ENCODE measurements around the gene RAB3A. TPM values are rescaled to one million over a fixed set of nuclear protein-coding genes. Genes with fewer than 3 reads are reported as not detected.

RAB3A gene
- total and polyA plus RNA-seq, 9 of the 15 experiments (the other 6 are each of a cell fraction or from before 2014, with no cell fraction given) = 0.17 to 5.1 (median 0.90) TPM; not detected in 1

DNA sequence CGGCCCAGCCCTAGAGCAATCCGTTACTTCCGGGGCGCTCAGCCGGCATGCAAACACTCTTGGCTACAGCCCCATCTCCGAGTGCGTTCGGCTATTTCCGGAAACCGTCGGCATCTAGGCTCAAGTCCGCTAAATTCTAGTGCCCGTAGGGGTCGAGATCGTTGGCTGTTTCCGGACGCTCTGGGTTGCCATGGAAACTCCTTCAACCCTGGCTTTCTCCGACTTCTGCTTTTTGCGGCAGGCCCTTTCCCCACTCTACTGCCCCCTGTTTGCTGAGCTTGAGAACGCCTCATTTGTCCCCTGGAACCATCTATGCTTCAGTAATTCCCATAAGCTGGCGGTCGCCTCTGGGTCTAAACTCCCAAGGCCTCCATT, 51.4 kb downstream of the RAB3A start (continued):
- TF ChIP-seq EZH2 (IDR thresholded peaks at IDR 0.05; ENCODE audit: borderline replicate concordance, low read depth, low read length) (no peak), RBM14 (IDR thresholded peaks at IDR 0.05; ENCODE audit: borderline replicate concordance, insufficient read depth, low read depth, low read length) (no peak), SOX6 (IDR thresholded peaks at IDR 0.05) (no peak; the same call in 1 of the 2 replicates), ZBTB33 (CRISPR knock-in tag; IDR thresholded peaks at IDR 0.05) (peak; percentile 56; the same call in 1 of the 2 replicates), CSDE1 (IDR thresholded peaks at IDR 0.05) (peak in 1 of 2 experiments; percentile 97; a peak in 2 of 4 replicates), ZNF12 (CRISPR knock-in tag; IDR thresholded peaks at IDR 0.05) (no peak), SMARCB1 (IDR thresholded peaks at IDR 0.05; ENCODE audit: insufficient read length, low read depth) (no peak), SRF (CRISPR knock-in tag; IDR thresholded peaks at IDR 0.05) (0 out of 4 replicates have a peak, but pooled peaks of 1 of the 2 experiments have one; percentile 24), FOXP1 (CRISPR knock-in tag; IDR thresholded peaks at IDR 0.05) (no peak), HINFP (tag; conservative IDR thresholded peaks at IDR 0.05; ENCODE audit: low read depth) (no peak), CC2D1A (IDR thresholded peaks at IDR 0.05) (peak; percentile 18; the same call in 1 of the 2 replicates), PPARD (CRISPR knock-in tag; IDR thresholded peaks at IDR 0.05) (no peak), ARID4B (CRISPR knock-in tag; IDR thresholded peaks at IDR 0.05) (no peak; the same call in 1 of the 2 replicates)
- TF ChIP-seq, protein P1, sequence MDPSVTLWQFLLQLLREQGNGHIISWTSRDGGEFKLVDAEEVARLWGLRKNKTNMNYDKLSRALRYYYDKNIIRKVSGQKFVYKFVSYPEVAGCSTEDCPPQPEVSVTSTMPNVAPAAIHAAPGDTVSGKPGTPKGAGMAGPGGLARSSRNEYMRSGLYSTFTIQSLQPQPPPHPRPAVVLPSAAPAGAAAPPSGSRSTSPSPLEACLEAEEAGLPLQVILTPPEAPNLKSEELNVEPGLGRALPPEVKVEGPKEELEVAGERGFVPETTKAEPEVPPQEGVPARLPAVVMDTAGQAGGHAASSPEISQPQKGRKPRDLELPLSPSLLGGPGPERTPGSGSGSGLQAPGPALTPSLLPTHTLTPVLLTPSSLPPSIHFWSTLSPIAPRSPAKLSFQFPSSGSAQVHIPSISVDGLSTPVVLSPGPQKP (CRISPR knock-in tag; IDR thresholded peaks at IDR 0.05) = no peak
- TF ChIP-seq, protein P2, sequence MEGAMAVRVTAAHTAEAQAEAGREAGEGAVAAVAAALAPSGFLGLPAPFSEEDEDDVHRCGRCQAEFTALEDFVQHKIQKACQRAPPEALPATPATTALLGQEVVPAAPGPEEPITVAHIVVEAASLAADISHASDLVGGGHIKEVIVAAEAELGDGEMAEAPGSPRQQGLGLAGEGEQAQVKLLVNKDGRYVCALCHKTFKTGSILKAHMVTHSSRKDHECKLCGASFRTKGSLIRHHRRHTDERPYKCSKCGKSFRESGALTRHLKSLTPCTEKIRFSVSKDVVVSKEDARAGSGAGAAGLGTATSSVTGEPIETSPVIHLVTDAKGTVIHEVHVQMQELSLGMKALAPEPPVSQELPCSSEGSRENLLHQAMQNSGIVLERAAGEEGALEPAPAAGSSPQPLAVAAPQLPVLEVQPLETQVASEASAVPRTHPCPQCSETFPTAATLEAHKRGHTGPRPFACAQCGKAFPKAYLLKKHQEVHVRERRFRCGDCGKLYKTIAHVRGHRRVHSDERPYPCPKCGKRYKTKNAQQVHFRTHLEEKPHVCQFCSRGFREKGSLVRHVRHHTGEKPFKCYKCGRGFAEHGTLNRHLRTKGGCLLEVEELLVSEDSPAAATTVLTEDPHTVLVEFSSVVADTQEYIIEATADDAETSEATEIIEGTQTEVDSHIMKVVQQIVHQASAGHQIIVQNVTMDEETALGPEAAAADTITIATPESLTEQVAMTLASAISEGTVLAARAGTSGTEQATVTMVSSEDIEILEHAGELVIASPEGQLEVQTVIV (CRISPR knock-in tag; IDR thresholded peaks at IDR 0.05; ENCODE audit: borderline replicate concordance) = peak; percentile 87; the same call in 1 of the 2 replicates
